ENCODE results near the gene POR. TPM values are rescaled to one million over a fixed set of nuclear protein-coding genes. Genes with fewer than 3 reads are reported as not detected.

POR gene
- total and polyA plus RNA-seq, 2 of the 8 experiments (the other 6 are each of a cell fraction or from before 2014, with no cell fraction given), result 98.7 to 144 TPM

DNA sequence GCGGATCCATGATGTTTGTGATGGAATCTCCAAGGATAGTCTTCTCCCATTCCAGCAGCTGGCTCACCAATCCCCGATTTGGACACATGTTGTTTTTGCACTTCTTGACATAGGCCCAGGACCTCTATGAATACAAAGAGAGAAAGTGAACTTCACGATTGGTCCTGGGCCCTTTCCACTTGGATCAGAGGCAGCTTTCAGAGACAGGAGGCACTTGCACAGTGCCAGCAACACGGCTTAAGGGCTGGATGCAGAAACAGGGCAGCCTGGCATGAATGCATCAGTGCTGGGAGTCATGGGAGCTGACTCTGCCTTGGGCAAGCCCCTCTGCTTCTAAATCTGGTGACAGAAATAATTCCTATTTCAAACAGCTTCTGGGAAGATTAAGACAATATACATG, 81.5 kb downstream of the POR start:
- H3K4me1 ChIP-seq (replicated peaks in 1 of 4; ENCODE audit: control insufficient read depth in 3 of 4, insufficient read depth in 4 of 4, low read length in 3 of 4), result peaks cover 0 to 19% (median 11%) of the 10 kb centered on the region in 4 experiments; a peak in 6 of 7 replicates
- H4K8ac ChIP-seq (ENCODE audit: extremely low read depth, insufficient read depth, low read length), result no peak overlapping the region
- H3K23me2 ChIP-seq (ENCODE audit: low read depth, low read length), result peaks cover 11% of the 10 kb centered on the region; the same call in 1 of the 2 replicates
- H3K4me2 ChIP-seq (ENCODE audit: insufficient read depth in 1 of 2, low read depth in 2 of 2, low read length in 2 of 2), result no peak overlapping the region
- no peak overlapping the region for H2BK12ac ChIP-seq (ENCODE audit: low read depth, low read length)
- H3K56ac ChIP-seq (replicated peaks; ENCODE audit: insufficient read length, low read depth, low read length), result no peak overlapping the region
- no peaks in the 10 kb centered on the region for H4K20me1 ChIP-seq (replicated peaks in 1 of 2; ENCODE audit: control insufficient read depth in 1 of 2, insufficient read depth in 2 of 2, low read length in 2 of 2)
- no peak overlapping the region for H3K14ac ChIP-seq (ENCODE audit: insufficient read length)
- H3K79me1 ChIP-seq (ENCODE audit: low read depth, low read length), result no peaks in the 10 kb centered on the region
- H3K4me3 ChIP-seq (ENCODE audit: extremely low read depth in 1 of 4, insufficient read depth in 2 of 4, low read depth in 3 of 4, low read length in 4 of 4), result no peak overlapping the region
- no peak overlapping the region for H3K9ac ChIP-seq (replicated peaks in 1 of 4; ENCODE audit: extremely low read depth in 1 of 4, low read depth in 3 of 4, low read length in 3 of 4)
- no peak overlapping the region for H2BK5ac ChIP-seq (ENCODE audit: low read depth, low read length)
- H2AFZ ChIP-seq (ENCODE audit: low read length), result no peak overlapping the region
- no peak overlapping the region for H2BK15ac ChIP-seq (ENCODE audit: low read length)
- CTCF ChIA-PET (ENCODE audit: partially characterized antibody), result interaction anchor here (0.6 to 2.1 kb wide), 3 partner anchors 13 to 111 kb away, joined by 3 to 6 read pairs (median 3); no protein-coding TSS in a partner anchor
- no peak overlapping the region for H3K4ac ChIP-seq (replicated peaks; ENCODE audit: insufficient read length, low read depth, low read length)
- WGBS, 2 experiments (ENCODE audit: extremely low coverage in 1 of 2, insufficient coverage in 1 of 2, insufficient read length in 1 of 2, insufficient replicate concordance in 2 of 2, low coverage in 1 of 2, low lambda C conversion rate in 2 of 2, missing lambda C conversion rate in 1 of 2), result 85% methylated on average over 4 of the region's 4 CpGs; no CpG with 5 or more reads in 1 of the 2 experiments
- no peak for FAIRE-seq
- H4K5ac ChIP-seq (ENCODE audit: insufficient read length, low read depth, low read length), result no peak overlapping the region
- no peak overlapping the region for H2BK120ac ChIP-seq (replicated peaks; ENCODE audit: low read depth, low read length)
- no peaks in the 10 kb centered on the region for H3K9me3 ChIP-seq (ENCODE audit: insufficient read depth in 2 of 2, low read depth in 1 of 2, low read length in 1 of 2)
- no peak overlapping the region for H3K27ac ChIP-seq (ENCODE audit: low read depth, low read length)
- POLR2A ChIA-PET (ENCODE audit: partially characterized antibody), result interaction anchor here (1.1 to 1.2 kb wide), 2 partner anchors 9 to 82 kb away, joined by 3 read pairs; partner anchors contain the start of gene POR
- no peak for DNase-seq (ENCODE audit: low read depth in 1 of 2, low spot score in 2 of 2)
- no peak overlapping the region for H3K23ac ChIP-seq (ENCODE audit: insufficient read length)
- H3K79me2 ChIP-seq (ENCODE audit: control insufficient read depth in 1 of 2, insufficient read depth in 2 of 2, low read length in 2 of 2), result no peaks in the 10 kb centered on the region
- H3K18ac ChIP-seq (ENCODE audit: extremely low read depth, low read length), result no peak overlapping the region
- no peak overlapping the region for H2BK20ac ChIP-seq (ENCODE audit: low read length)
- no peak overlapping the region for H2AK5ac ChIP-seq (ENCODE audit: low read depth, low read length)
- H3K27me3 ChIP-seq (replicated peaks in 1 of 4; ENCODE audit: control insufficient read depth in 3 of 4, extremely low read depth in 1 of 4, insufficient read depth in 3 of 4, low read length in 3 of 4), result no peaks in the 10 kb centered on the region
- no peak overlapping the region for H4K91ac ChIP-seq (replicated peaks; ENCODE audit: insufficient read length, low read length)
- H3K36me3 ChIP-seq (ENCODE audit: control insufficient read depth in 2 of 4, insufficient read depth in 4 of 4, low read length in 3 of 4), result no peaks in the 10 kb centered on the region; a peak in 1 of 8 replicates
